ENCODE measurements around the gene CDRT4.
"Not testable (repeated sequence)": the region's sequence is repeated elsewhere in the genome, so short reads cannot be mapped to it uniquely, and the experiment has no call there.

The CDRT4 gene

GRCh38 chr17:15507001-15507400, 39.6 kb upstream of the CDRT4 start:
- no peak for TF ChIP-seq CTCF (IDR thresholded peaks at IDR 0.05; ENCODE audit: insufficient read depth, low read length, missing control alignments)
- no peak for DNase-seq (ENCODE audit: low read depth, low spot score)
- H3K4me3 ChIP-seq (ENCODE audit: low read depth, low read length), result no peak overlapping the region
- POLR2A ChIA-PET, result no interaction called here
- CTCF ChIA-PET, result interaction anchor here (0.9 to 1.3 kb wide), 3 partner anchors 10 to 250 kb away, joined by 3 to 5 read pairs (median 4); no protein-coding TSS in a partner anchor

GRCh38 chr17:15505708-15506107, 38.3 kb upstream of the CDRT4 start:
- H3K4me3 ChIP-seq (ENCODE audit: low read depth, low read length); POLR2A ChIA-PET; CTCF ChIA-PET; DNase-seq (ENCODE audit: low read depth, low spot score): not testable (repeated sequence)

- no peak overlapping the region for H3K4me3 ChIP-seq (ENCODE audit: low read depth, low read length)
- CTCF ChIA-PET, result interaction anchor here (0.7 to 11.1 kb wide), 31 partner anchors 7 to 323 kb away, joined by 3 to 318 read pairs (median 7); no protein-coding TSS in a partner anchor
- POLR2A ChIA-PET, result no interaction called here
- TF ChIP-seq CTCF (IDR thresholded peaks at IDR 0.05; ENCODE audit: insufficient read depth, low read length, missing control alignments), result no peak
- DNase-seq (ENCODE audit: low read depth, low spot score), result no peak
These were observed 36.3 kb upstream of the CDRT4 start for GRCh38 chr17:15503731-15504130.

GRCh38 chr17:15502369-15503112, 35.1 kb upstream of the CDRT4 start:
- peak overlapping the region; percentile 33 for H3K4me3 ChIP-seq (ENCODE audit: low read depth, low read length)
- CTCF ChIA-PET, result interaction anchor here (0.6 to 11.1 kb wide), 49 partner anchors 8 to 335 kb away, joined by 3 to 318 read pairs (median 5); partner anchors contain the start of gene PMP22

GRCh38 chr17:15501793-15502192, 34.4 kb upstream of the CDRT4 start:
- ChIA-PET CTCF (interaction anchor here (1.8 to 11.1 kb wide), 10 partner anchors 9 to 270 kb away, joined by 7 to 318 read pairs (median 14); no protein-coding TSS in a partner anchor), POLR2A (interaction anchor here (1.2 kb wide), 1 partner anchor 266 kb away, joined by 3 read pairs; no protein-coding TSS in a partner anchor)
- no peak overlapping the region for H3K4me3 ChIP-seq (ENCODE audit: low read depth, low read length)
- no peak for DNase-seq (ENCODE audit: low read depth, low spot score)
- no peak for TF ChIP-seq CTCF (IDR thresholded peaks at IDR 0.05; ENCODE audit: insufficient read depth, low read length, missing control alignments)

More at GRCh38 chr17:15502369-15503112, 35.1 kb upstream of the CDRT4 start:
- peak; percentile 88 for TF ChIP-seq CTCF (IDR thresholded peaks at IDR 0.05; ENCODE audit: insufficient read depth, low read length, missing control alignments)
- DNase-seq (ENCODE audit: low read depth, low spot score), result peak; percentile 67
- POLR2A ChIA-PET, result interaction anchor here (0.6 to 1.2 kb wide), 6 partner anchors 11 to 266 kb away, joined by 3 to 4 read pairs (median 4); no protein-coding TSS in a partner anchor

- DNase-seq (ENCODE audit: low read depth, low spot score), result no peak
- H3K4me3 ChIP-seq (ENCODE audit: low read depth, low read length), result no peak overlapping the region
- CTCF ChIA-PET, result interaction anchor here (2.0 to 11.1 kb wide), 8 partner anchors 10 to 269 kb away, joined by 7 to 318 read pairs (median 18); no protein-coding TSS in a partner anchor
- POLR2A ChIA-PET, result no interaction called here
- no peak for TF ChIP-seq CTCF (IDR thresholded peaks at IDR 0.05; ENCODE audit: insufficient read depth, low read length, missing control alignments)
These were observed 33.9 kb upstream of the CDRT4 start for GRCh38 chr17:15501282-15501681.

All from AG04449 (cell line).